Stromal cell of bone marrow (primary cell): ENCODE measurements around the gene TREML4.

Experiments used
- DNase-seq: peaks from one replicate; pipeline ENCODE4 v3.0.0-alpha.2; 2012; ENCODE audit warnings: low read depth

The TREML4 gene

DNA sequence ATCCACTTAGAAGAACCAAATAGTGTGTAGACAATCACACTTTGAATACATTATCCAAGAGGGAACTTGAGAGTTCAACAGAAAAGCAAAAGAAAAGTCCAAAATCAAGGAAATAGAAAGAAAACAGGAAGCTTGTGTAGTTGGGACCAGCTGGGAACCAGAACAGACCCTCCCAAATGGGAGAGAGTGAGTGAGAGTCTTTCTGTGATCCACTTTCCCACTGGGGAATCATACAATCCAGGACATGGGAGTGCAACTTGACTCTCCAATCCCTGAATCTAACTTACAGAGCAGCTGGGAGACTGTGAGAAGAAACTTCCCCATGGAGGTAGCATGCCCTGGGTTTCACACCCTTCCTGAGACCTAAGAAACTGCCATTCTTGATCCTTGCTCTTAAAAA lies 27.0 kb downstream of the TREML4 start:
- DNase-seq = no peak

- no peak for DNase-seq
Observed at GRCh38 chr6:41255638-41256246, 27.6 kb downstream of the TREML4 start.

- DNase-seq = no peak
Observed at GRCh38 chr6:41256383-41256782, 28.2 kb downstream of the TREML4 start.

- DNase-seq = peak; percentile 23
Observed at GRCh38 chr6:41257369-41258195, 29.4 kb downstream of the TREML4 start.

DNA sequence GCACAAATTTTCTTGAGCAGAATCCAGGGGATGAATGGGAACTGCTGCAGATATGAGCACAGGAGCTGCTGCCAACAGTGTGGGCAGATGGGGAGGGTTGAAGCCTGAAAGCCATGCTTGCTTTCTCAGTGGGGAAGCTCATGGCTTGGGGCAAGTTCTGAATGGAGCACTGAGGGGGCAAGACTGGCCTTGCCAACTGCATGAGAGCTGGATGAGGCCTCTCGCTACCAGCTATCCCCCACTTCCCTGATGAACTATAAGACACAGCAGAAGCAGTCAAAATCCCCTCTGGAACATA lies 30.0 kb downstream of the TREML4 start:
- no peak for DNase-seq

- no peak for DNase-seq
Observed at GRCh38 chr6:41262401-41262800, 34.3 kb downstream of the TREML4 start.

DNA sequence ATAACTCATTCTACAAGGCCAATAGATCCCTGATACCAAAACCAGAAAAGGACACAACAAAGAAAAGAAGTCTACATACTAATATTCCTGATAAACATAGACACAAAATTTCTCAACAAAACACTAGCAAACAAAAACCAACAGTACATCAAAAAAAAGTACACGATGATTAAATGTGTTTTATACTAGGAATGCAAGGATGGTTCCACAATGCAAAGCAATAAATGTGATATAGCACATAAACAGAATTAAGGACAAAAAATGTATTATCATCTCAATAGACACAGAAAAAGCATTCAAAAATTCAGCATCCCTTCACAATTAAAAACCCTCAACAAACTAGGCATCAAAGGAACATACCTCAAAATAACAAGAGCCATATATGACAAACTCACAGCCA lies 35.1 kb downstream of the TREML4 start:
- DNase-seq = no peak

DNA sequence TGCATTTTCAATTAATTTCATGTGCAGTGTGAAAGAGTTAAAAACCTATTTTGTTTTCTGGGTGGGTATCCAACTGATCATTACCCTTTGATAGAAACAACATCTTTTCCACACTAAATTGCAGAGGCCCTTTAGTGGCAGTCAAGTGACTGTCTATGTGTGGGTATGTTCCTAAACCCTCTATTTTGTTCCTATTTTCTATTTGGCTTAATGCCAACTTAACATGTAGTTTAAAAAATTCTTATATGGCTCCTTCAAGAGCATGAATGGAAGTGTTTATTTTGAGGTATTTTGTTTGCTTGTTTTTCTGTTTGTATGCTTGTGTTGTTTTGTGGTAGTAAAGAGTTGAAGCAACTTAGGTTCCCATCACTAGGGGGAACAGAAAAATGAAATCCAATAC lies 38.4 kb downstream of the TREML4 start:
- DNase-seq = no peak

DNA sequence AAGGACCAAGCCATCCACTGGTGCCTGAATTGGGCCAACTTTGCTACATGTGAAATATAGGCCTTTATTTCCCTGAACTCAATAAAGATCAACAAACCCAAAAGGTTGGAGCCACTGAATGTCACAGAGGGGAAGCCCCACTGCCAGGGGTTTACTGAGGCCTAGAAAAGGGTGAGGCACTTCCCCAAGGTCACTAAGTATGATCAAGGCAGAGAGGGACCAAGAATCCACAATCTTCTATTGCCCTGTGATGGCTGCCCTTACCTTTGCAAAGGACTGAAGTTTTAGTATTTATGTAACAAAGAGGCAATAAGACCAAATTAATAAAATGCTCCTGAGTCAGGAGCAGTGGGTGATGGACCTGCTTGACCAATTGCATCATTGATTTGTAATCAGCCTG lies 40.3 kb downstream of the TREML4 start:
- DNase-seq = no peak

DNA sequence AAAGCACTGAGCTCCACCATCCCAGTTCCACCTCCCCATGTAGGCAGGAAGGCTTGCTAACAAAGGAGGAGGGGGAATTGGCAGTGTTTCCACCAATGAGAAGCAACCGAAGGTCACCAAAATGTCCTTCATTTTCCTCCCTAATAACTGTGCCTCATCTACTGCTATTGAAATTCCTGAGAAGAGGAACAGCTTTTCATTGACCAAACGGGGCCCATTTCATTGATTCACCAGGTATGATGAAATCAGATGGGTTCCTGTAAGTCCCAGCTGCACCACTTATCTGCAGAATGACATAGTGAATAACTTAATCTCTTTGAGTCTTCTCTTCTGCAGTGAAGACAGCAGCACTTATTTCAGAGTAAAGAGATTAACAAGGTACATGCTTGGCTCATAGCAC lies 41.0 kb downstream of the TREML4 start:
- DNase-seq = no peak

GRCh38 chr6:41269716-41270115 lies 41.6 kb downstream of the TREML4 start:
- DNase-seq = no peak

GRCh38 chr6:41271901-41272395 lies 43.8 kb downstream of the TREML4 start:
- no peak for DNase-seq

GRCh38 chr6:41272591-41273240 lies 44.6 kb downstream of the TREML4 start:
- no peak for DNase-seq

DNA sequence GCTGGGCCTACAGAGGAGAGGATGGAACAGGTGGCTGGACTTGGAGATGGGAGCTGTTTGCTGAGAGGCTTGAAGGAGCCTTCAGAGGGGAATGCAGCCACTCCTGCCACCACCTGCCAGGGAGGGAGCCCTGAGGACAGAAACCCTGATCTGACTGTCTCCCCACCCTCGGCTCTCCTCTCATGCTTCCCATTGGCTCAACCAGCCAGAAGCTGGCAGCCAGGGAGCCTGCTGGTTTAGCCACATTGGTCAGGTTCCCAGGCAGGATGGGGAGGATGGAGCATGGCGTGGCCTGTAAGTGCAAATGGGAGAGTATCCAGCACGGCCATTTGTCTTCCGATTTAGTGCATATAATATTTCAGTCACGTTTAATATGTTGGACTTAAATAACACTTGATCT lies 45.6 kb downstream of the TREML4 start:
- DNase-seq = no peak

DNA sequence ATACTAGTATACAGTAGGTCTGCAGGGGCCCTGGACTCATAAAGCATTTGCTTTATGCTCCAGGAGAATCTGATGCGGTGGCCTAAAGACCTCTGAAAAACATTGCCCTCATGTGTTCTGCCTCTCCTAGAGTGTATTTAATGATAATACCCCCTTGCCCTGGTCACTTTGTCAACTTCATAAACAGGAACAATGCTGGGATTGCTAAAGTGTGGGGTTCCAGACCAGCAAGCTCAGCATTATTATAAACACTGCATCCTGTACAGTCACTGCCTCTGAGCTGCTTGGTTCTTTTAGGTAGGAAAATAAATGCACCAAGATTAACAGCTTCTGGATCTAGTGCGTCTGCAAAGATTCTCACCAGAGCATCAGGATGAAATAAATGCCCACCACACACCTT lies 46.1 kb downstream of the TREML4 start:
- DNase-seq = no peak

- no peak for DNase-seq
Observed at GRCh38 chr6:41275489-41275888, 47.3 kb downstream of the TREML4 start.

DNA sequence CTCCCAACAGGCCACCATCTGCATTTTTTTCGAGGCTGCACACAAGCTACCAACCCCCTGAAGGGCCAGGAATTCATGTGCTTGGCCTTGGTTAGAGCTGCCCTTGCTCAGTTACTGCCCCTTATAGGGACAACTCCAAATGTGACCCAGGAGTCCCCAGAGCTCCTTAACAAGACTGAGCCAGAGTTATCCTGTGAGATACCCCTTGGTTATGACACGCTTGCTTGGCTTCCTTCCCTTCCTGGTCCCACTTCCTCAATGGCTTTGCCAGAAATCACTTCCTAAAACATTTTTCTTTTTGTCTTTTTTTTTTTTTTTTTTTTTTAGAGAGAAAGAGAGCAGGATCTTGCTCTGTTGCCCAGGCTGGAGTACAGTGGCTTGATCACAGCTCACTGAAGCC lies 49.5 kb downstream of the TREML4 start:
- DNase-seq = no peak

GRCh38 chr6:41278699-41279405 lies 50.7 kb downstream of the TREML4 start:
- DNase-seq = peak; percentile 7

- DNase-seq = no peak
Observed at GRCh38 chr6:41280381-41281057, 52.4 kb downstream of the TREML4 start.

GRCh38 chr6:41283600-41283999 lies 55.5 kb downstream of the TREML4 start:
- DNase-seq = no peak

DNA sequence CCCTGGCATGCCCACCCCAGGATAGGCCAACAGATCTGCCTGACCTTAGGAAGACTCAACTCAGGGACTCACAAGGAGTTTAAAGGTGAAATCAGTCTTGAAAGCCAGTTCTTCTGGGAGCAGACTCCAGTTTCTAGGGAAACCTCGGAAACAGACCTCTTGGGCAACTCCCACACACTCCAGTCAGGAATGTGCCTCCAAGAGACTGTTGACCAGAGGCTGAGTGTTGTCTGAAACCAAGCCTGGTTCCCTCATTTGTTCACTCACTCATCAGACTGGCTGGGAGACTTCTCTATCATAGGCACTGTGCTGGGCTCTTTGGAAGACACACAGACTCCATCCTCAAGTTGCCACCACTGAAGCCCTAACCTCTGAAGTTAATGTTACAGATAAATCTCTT lies 56.6 kb downstream of the TREML4 start:
- DNase-seq = peak; percentile 63
